ENCODE results near the gene EPYC. TPM values are rescaled to one million over a fixed set of nuclear protein-coding genes. Genes with fewer than 3 reads are reported as not detected.

The EPYC gene
- total and polyA plus RNA-seq, 2 experiments from 2014 or later, result not detected

- TF ChIP-seq CTCF (IDR thresholded peaks at IDR 0.05; ENCODE audit: low read depth, low read length), result peak; percentile 25
- Histone ChIP-seq H3K27me3 (no peaks in the 10 kb centered on the region), H3K4me3 (no peak overlapping the region), H3K4me1 (ENCODE audit: low read depth) (no peaks in the 10 kb centered on the region), H3K27ac (no peak overlapping the region), H3K36me3 (no peaks in the 10 kb centered on the region), H3K9me3 (ENCODE audit: low read depth) (no peaks in the 10 kb centered on the region)
- peak in 1 of 2 donors; percentile 46 for DNase-seq (ENCODE audit: low read depth in 1 of 2, low spot score in 1 of 2)
Measured at GRCh38 chr12:90959032-90959431, 45.7 kb downstream of the EPYC start.

- DNase-seq (ENCODE audit: low read depth in 1 of 2, low spot score in 1 of 2), result no peak
- H3K36me3 ChIP-seq, result no peaks in the 10 kb centered on the region
- no peak for TF ChIP-seq CTCF (IDR thresholded peaks at IDR 0.05; ENCODE audit: low read depth, low read length)
Measured at GRCh38 chr12:90958347-90958746, 46.4 kb downstream of the EPYC start.

GRCh38 chr12:90954921-90955320 lies 49.9 kb downstream of the EPYC start, which contains the start of gene CCER1:
TSS of gene CCER1 (minus strand) at chr12:90955176. CDS start at chr12:90954742, 434 bp downstream.
- TF ChIP-seq CTCF (IDR thresholded peaks at IDR 0.05; ENCODE audit: low read depth, low read length), result no peak

More at GRCh38 chr12:90958347-90958746, 46.4 kb downstream of the EPYC start:
- Histone ChIP-seq H3K4me1 (ENCODE audit: low read depth) (no peaks in the 10 kb centered on the region), H3K27ac (no peak overlapping the region), H3K4me3 (no peak overlapping the region), H3K9me3 (ENCODE audit: low read depth) (no peaks in the 10 kb centered on the region), H3K27me3 (no peaks in the 10 kb centered on the region)

GRCh38 chr12:90954428-90954827 lies 50.3 kb downstream of the EPYC start:
- no peak for TF ChIP-seq CTCF (IDR thresholded peaks at IDR 0.05; ENCODE audit: low read depth, low read length)

More at GRCh38 chr12:90954921-90955320, 49.9 kb downstream of the EPYC start, which contains the start of gene CCER1:
- H3K4me1 ChIP-seq (ENCODE audit: low read depth), result no peaks in the 10 kb centered on the region
- no peak for DNase-seq (ENCODE audit: low read depth in 1 of 2, low spot score in 1 of 2)
- no peak within 1 kb of the TSS for H3K27ac ChIP-seq
- H3K36me3 ChIP-seq, result no peaks in the 10 kb centered on the region
- H3K9me3 ChIP-seq (ENCODE audit: low read depth), result no peaks in the 10 kb centered on the region
- no peak within 1 kb of the TSS for H3K4me3 ChIP-seq
- no peaks in the 10 kb centered on the region for H3K27me3 ChIP-seq

GRCh38 chr12:90953956-90954421 lies 50.8 kb downstream of the EPYC start:
- Histone ChIP-seq H3K27me3 (no peaks in the 10 kb centered on the region), H3K4me1 (ENCODE audit: low read depth) (no peaks in the 10 kb centered on the region), H3K4me3 (no peak overlapping the region), H3K9me3 (ENCODE audit: low read depth) (no peaks in the 10 kb centered on the region), H3K36me3 (no peaks in the 10 kb centered on the region), H3K27ac (no peak overlapping the region)
- DNase-seq (ENCODE audit: low read depth in 1 of 2, low spot score in 1 of 2), result peak in 1 of 2 donors; percentile 27
- TF ChIP-seq CTCF (IDR thresholded peaks at IDR 0.05; ENCODE audit: low read depth, low read length), result peak; percentile 41

More at GRCh38 chr12:90954428-90954827, 50.3 kb downstream of the EPYC start:
- Histone ChIP-seq H3K4me1 (ENCODE audit: low read depth) (no peaks in the 10 kb centered on the region), H3K27me3 (no peaks in the 10 kb centered on the region), H3K36me3 (no peaks in the 10 kb centered on the region), H3K4me3 (no peak overlapping the region), H3K27ac (no peak overlapping the region), H3K9me3 (ENCODE audit: low read depth) (no peaks in the 10 kb centered on the region)
- DNase-seq (ENCODE audit: low read depth in 1 of 2, low spot score in 1 of 2), result no peak

All from cardiac muscle cell (in vitro differentiated cells and primary cell).